Nephron (organoid): Measurements from ENCODE around the gene JAGN1.

Experiments used
- H3K27ac Mint-ChIP-seq, 3 experiments: 2 replicates each; pipeline ENCODE4 v1.8.0; 2020; ENCODE audit warnings: mixed read lengths in 3 of 3, mild to moderate bottlenecking in 2 of 3, moderate library complexity in 1 of 3
- H3K27me3 Mint-ChIP-seq: 2 replicates; pipeline ENCODE4 v1.8.0; 2021; ENCODE audit warnings: low read depth, mild to moderate bottlenecking, moderate library complexity, mixed read lengths
- H3K36me3 Mint-ChIP-seq: 2 replicates; pipeline ENCODE4 v1.8.0; 2020; ENCODE audit warnings: low read depth, mixed read lengths
- H3K4me1 Mint-ChIP-seq: 2 replicates; pipeline ENCODE4 v1.8.0; 2020; ENCODE audit warnings: mixed read lengths
- H3K4me3 Mint-ChIP-seq, 3 experiments: 2 replicates each; pipeline ENCODE4 v1.8.0; 2020; ENCODE audit warnings: mild to moderate bottlenecking in 3 of 3, mixed read lengths in 3 of 3, moderate library complexity in 2 of 3
- H3K9me3 Mint-ChIP-seq: 2 replicates; pipeline ENCODE4 v1.8.0; 2020; ENCODE audit warnings: mixed read lengths
- TF ChIP-seq, protein P1 (sequence below), 3 experiments: fragments of 200-600 bp; sonication (generic); IDR thresholded peaks; one replicate each; pipeline ENCODE4 v1.5.0; 2021; ENCODE audit warnings: antibody characterized with exemption in 3 of 3; ENCODE audit not compliant: unreplicated experiment in 3 of 3

The JAGN1 gene

DNA sequence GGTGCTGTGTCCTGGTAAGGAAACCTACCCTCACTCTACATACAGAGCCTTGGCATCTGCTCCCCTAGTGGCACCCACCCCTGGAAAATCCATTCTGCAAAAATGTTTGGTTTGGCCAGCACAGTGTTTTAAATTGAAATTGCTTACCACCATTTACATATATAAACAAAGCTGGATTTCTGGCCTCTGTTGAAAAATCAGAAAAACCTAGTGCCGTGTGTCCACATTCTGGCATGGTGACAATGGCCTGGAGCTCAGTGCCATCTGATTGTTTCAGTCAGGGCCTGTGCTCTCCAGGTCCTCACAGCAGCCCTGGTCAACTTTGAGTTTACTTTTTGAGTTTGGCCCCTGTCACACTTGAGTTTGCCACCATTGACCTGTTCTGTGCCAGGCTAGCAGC, 23.6 kb downstream of the JAGN1 start:
- Mint-ChIP-seq H3K27ac (no peak overlapping the region), H3K27me3 (no peaks in the 10 kb centered on the region), H3K9me3 (no peaks in the 10 kb centered on the region), H3K36me3 (no peaks in the 10 kb centered on the region), H3K4me1 (peaks cover 20% of the 10 kb centered on the region), H3K4me3 (peak overlapping the region in 2 of 3 experiments; percentile 23 to 56)
- TF ChIP-seq, protein P1, sequence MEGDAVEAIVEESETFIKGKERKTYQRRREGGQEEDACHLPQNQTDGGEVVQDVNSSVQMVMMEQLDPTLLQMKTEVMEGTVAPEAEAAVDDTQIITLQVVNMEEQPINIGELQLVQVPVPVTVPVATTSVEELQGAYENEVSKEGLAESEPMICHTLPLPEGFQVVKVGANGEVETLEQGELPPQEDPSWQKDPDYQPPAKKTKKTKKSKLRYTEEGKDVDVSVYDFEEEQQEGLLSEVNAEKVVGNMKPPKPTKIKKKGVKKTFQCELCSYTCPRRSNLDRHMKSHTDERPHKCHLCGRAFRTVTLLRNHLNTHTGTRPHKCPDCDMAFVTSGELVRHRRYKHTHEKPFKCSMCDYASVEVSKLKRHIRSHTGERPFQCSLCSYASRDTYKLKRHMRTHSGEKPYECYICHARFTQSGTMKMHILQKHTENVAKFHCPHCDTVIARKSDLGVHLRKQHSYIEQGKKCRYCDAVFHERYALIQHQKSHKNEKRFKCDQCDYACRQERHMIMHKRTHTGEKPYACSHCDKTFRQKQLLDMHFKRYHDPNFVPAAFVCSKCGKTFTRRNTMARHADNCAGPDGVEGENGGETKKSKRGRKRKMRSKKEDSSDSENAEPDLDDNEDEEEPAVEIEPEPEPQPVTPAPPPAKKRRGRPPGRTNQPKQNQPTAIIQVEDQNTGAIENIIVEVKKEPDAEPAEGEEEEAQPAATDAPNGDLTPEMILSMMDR (IDR thresholded peaks at IDR 0.05; ENCODE audit: unreplicated experiment in 3 of 3), result no peak

DNA sequence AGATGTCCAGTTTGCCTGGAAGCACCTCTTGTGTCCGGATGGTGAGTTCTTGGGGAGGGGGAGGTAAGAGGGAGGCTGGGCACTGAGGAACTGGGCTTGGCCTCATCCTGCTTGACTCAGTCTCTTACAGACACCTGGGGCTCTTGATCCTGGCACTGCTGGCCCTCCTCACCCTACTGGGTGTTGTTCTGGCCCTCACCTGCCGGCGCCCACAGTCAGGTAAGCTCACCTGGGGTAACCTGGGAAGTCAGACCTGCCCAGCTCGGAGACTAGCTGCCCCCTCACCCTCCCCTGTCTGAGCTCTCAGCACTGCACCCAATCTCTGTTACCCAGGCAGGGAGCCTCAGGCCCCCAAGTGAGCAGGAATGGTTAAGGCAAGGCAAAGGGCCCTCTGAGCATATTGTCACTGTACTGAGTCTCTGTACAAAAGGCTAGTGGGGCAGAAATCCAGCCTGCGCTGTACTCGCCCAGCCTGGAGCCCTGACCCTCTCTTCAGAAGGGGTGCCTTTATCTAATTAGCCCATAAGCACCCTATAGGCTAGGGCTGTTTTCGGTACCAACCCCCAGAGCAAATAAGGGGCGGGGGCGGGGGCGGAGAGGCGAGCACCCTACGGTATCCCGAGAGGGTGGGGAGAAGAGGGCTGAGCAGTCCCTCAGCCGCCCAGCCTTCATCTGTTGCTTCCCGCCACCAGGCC, 24.3 kb downstream of the JAGN1 start:
- Mint-ChIP-seq H3K27me3 (no peaks in the 10 kb centered on the region), H3K4me1 (peaks cover 16% of the 10 kb centered on the region), H3K4me3 (peak overlapping the region; percentile 81 to 90 (median 82)), H3K27ac (peak overlapping the region in 2 of 3 experiments; percentile 69 to 79), H3K9me3 (no peaks in the 10 kb centered on the region), H3K36me3 (no peaks in the 10 kb centered on the region)
- TF ChIP-seq, protein P1 (IDR thresholded peaks at IDR 0.05; ENCODE audit: unreplicated experiment in 3 of 3), result no peak

DNA sequence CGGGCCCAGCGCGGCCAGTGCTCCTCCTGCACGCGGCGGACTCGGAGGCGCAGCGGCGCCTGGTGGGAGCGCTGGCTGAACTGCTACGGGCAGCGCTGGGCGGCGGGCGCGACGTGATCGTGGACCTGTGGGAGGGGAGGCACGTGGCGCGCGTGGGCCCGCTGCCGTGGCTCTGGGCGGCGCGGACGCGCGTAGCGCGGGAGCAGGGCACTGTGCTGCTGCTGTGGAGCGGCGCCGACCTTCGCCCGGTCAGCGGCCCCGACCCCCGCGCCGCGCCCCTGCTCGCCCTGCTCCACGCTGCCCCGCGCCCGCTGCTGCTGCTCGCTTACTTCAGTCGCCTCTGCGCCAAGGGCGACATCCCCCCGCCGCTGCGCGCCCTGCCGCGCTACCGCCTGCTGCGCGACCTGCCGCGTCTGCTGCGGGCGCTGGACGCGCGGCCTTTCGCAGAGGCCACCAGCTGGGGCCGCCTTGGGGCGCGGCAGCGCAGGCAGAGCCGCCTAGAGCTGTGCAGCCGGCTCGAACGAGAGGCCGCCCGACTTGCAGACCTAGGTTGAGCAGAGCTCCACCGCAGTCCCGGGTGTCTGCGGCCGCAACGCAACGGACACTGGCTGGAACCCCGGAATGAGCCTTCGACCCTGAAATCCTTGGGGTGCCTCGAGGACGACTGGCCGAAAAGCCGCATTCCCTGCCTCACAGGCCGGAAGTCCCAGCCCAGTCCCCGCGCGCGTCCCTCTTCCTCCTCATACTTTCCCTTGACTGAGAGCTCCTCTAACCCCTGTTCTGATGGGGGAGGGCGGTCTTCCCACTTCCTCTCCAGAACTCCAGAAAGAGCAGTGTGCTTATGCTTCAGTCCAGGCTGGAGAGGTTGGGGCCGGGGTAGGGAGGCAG, 25.1 kb downstream of the JAGN1 start:
- TF ChIP-seq, protein P1 (IDR thresholded peaks at IDR 0.05; ENCODE audit: unreplicated experiment in 3 of 3), result peak; percentile 26 to 49 (median 47)
- Mint-ChIP-seq H3K4me3 (peak overlapping the region; percentile 90), H3K27me3 (no peaks in the 10 kb centered on the region), H3K27ac (peak overlapping the region; percentile 93 to 98 (median 97)), H3K9me3 (no peaks in the 10 kb centered on the region), H3K36me3 (no peaks in the 10 kb centered on the region), H3K4me1 (peaks cover 15% of the 10 kb centered on the region)

DNA sequence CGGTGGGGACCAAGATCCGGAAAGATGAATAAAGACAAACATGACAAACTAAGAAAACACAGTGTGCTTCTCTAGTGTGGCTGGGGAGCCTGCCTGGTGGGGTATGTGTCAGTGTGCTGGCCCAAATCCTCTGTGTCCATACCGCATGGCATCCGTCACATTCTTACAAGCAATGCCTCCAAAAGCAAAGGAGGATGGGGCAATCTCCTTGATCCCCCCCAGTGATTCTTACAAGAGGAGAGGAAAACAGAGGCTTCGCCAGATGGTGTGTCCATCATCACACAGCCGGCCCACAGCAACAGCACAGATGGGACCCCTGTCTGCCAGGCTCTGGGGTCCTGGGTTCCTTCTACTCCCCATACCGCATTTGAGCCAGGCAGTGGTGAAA, 25.9 kb downstream of the JAGN1 start:
- Mint-ChIP-seq H3K27me3 (no peaks in the 10 kb centered on the region), H3K4me1 (peaks cover 15% of the 10 kb centered on the region), H3K4me3 (peak overlapping the region; percentile 90), H3K36me3 (no peaks in the 10 kb centered on the region), H3K9me3 (no peaks in the 10 kb centered on the region), H3K27ac (peak overlapping the region; percentile 93 to 98 (median 97))
- TF ChIP-seq, protein P1 (IDR thresholded peaks at IDR 0.05; ENCODE audit: unreplicated experiment in 3 of 3), result no peak

DNA sequence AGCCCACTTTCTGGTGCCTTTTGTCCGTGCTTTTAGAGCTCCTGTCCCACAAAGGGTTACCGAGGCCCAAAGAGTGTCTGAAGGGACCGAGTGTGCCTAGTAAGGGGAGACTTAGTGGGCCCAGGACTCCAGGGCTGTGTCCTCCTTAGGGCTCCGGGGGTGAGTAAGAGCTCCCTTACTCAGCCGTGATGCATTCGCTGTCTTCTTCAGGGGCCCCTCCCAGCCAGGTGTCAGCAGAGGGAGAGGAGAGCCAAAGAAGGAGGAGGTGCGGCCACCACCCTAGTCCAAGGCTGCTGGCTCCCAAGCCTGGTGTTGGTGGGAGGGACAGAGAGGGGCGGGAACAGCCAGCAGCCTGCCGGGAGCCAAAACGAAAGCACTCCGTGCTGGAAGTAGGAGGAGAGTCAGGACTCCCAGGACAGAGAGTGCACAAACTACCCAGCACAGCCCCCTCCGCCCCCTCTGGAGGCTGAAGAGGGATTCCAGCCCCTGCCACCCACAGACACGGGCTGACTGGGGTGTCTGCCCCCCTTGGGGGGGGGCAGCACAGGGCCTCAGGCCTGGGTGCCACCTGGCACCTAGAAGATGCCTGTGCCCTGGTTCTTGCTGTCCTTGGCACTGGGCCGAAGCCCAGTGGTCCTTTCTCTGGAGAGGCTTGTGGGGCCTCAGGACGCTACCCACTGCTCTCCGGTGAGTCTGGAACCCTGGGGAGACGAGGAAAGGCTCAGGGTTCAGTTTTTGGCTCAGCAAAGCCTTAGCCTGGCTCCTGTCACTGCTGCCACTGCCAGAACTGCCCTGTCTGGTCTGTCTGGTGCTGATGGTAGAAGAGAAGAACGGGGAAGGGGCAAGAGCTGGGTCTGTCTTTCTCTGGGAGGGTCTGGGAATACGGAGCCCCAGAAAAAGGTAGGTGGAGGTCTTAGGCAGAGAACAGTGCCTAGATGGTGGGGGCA, 26.6 kb downstream of the JAGN1 start, which contains the start of gene IL17RC:
Gene IL17RC (plus strand): TSS at position 365 of the 947 bp plus-strand sequence. CDS start 218 bp downstream, at position 583.
- H3K27me3 Mint-ChIP-seq, result no peaks in the 10 kb centered on the region
- peak within 1 kb of the TSS; percentile 93 to 98 (median 97) for H3K27ac Mint-ChIP-seq
- H3K4me3 Mint-ChIP-seq, result peak within 1 kb of the TSS; percentile 90
- no peaks in the 10 kb centered on the region for H3K9me3 Mint-ChIP-seq
- peaks cover 15% of the 10 kb centered on the region for H3K4me1 Mint-ChIP-seq
- H3K36me3 Mint-ChIP-seq, result no peaks in the 10 kb centered on the region
- TF ChIP-seq, protein P1 (IDR thresholded peaks at IDR 0.05; ENCODE audit: unreplicated experiment in 3 of 3), result no peak
